Measurements from ENCODE around the gene NUAK1.
"Not testable (repeated sequence)": the region's sequence is repeated elsewhere in the genome, so short reads cannot be mapped to it uniquely, and the experiment has no call there.

Gene NUAK1

GRCh38 chr12:106145539-106146447 is 7.0 kb upstream of the NUAK1 start:
- no peak for DNase-seq

GRCh38 chr12:106144847-106145246 is 6.1 kb upstream of the NUAK1 start:
- no peak for DNase-seq

- DNase-seq, result no peak
These were observed 4.0 kb upstream of the NUAK1 start for GRCh38 chr12:106142591-106143261.

- DNase-seq, result not testable (repeated sequence)
These were observed 3.2 kb upstream of the NUAK1 start for GRCh38 chr12:106141920-106142319.

GRCh38 chr12:106141452-106141851 is 2.7 kb upstream of the NUAK1 start:
- DNase-seq, result no peak

GRCh38 chr12:106141003-106141402 is 2.2 kb upstream of the NUAK1 start:
- no peak for DNase-seq

GRCh38 chr12:106140223-106140986 is 1.7 kb upstream of the NUAK1 start:
- no peak for DNase-seq

- DNase-seq, result peak; percentile 73
These were observed 843 bp upstream of the NUAK1 start for GRCh38 chr12:106139422-106140171.

- DNase-seq, result no peak
These were observed 459 bp downstream of the NUAK1 start for GRCh38 chr12:106138357-106138632.

- DNase-seq, result no peak
These were observed 1.0 kb downstream of the NUAK1 start for GRCh38 chr12:106137530-106138356.

- DNase-seq, result peak; percentile 83
These were observed 2.5 kb downstream of the NUAK1 start for GRCh38 chr12:106136263-106136662.

GRCh38 chr12:106135781-106136180 is 3.0 kb downstream of the NUAK1 start:
- no peak for DNase-seq

- DNase-seq, result no peak
These were observed 3.7 kb downstream of the NUAK1 start for GRCh38 chr12:106135075-106135474.

- no peak for DNase-seq
These were observed 4.3 kb downstream of the NUAK1 start for GRCh38 chr12:106134294-106134949.

- no peak for DNase-seq
These were observed 5.3 kb downstream of the NUAK1 start for GRCh38 chr12:106133136-106134087.

GRCh38 chr12:106132175-106133135 is 6.3 kb downstream of the NUAK1 start:
- no peak for DNase-seq

- no peak for DNase-seq
These were observed 7.1 kb downstream of the NUAK1 start for GRCh38 chr12:106131676-106132075.

GRCh38 chr12:106130474-106131113 is 8.2 kb downstream of the NUAK1 start:
- no peak for DNase-seq

Data from COR-L47 (cell line).